Kidney epithelial cell (primary cell): Measurements from ENCODE around the gene ZDHHC11B. TPM values are rescaled to one million over a fixed set of nuclear protein-coding genes. Genes with fewer than 3 reads are reported as not detected.
"Not testable (repeated sequence)": the region's sequence is repeated elsewhere in the genome, so short reads cannot be mapped to it uniquely, and the experiment has no call there.

ENCODE experiments used
- DNase-seq: peaks from one replicate; pipeline ENCODE4 v3.0.0-alpha.2; 2010; ENCODE audit warnings: low read depth
- H3K27me3 ChIP-seq: 2 replicates; pipeline ENCODE4 v1.6.0; 2011; ENCODE audit warnings: low read length; ENCODE audit not compliant: control insufficient read depth, insufficient read depth
- H3K36me3 ChIP-seq: 2 replicates; pipeline ENCODE4 v1.5.1; 2011; ENCODE audit warnings: low read length; ENCODE audit not compliant: control insufficient read depth, insufficient read depth
- H3K4me3 ChIP-seq: 2 replicates; pipeline ENCODE4 v1.5.1; 2011; ENCODE audit warnings: low read depth, mild to moderate bottlenecking, control low read depth, low read length
- CTCF ChIP-seq: IDR thresholded peaks from 2 replicates; pipeline ENCODE4 v1.5.1; 2011; ENCODE audit warnings: mild to moderate bottlenecking, moderate library complexity, low read length, control low read depth, inconsistent platforms; ENCODE audit not compliant: insufficient read depth, poor library complexity, severe bottlenecking
- total RNA-seq: library from RNA; depleted of rRNA; stranded (reverse); fragments of >200 nt; gene quantifications from 2 replicates; pipeline ENCODE4 v1.2.3, GENCODE V29; 2015

The ZDHHC11B gene
- total RNA-seq, 1 donor from 2014 or later: 0.25 TPM

- peaks cover 17% of the 10 kb centered on the region for H3K27me3 ChIP-seq
- not testable (repeated sequence) for DNase-seq, H3K36me3 ChIP-seq, H3K4me3 ChIP-seq
Measured at GRCh38 chr5:787857-788233, 3.3 kb upstream of the ZDHHC11B start.

GRCh38 chr5:787224-787856 lies 2.8 kb upstream of the ZDHHC11B start:
- H3K4me3 ChIP-seq, DNase-seq, H3K36me3 ChIP-seq: not testable (repeated sequence)
- peaks cover 17% of the 10 kb centered on the region for H3K27me3 ChIP-seq

DNA sequence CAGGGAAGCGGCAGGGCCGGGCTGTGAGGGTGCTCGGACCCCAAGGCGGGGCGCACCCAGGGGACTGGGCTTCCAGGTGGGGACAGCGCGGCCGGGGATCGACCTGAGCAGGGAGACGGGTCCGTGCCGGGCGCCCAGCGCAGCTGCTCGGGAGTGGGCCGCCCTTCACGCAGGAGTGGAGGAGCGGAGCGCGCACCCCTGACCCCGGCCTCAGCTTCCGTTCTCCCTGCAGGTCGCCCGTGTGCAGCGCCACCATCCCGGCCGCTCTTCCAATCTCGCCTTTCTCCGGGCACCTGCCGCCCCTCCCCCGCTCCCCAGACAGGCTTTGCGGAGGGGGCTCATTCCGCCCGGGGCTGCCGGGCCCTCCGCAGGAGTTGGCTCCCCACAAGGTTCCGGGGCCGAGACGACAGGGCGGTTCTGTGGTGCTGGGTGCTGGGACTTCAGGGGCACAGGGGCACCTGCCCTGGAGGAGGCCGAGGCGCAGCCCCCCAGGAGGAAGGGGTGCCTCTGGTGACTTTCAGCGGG lies 714 bp upstream of the ZDHHC11B start:
- not testable (repeated sequence) for H3K36me3 ChIP-seq, DNase-seq
- Histone ChIP-seq H3K4me3 (peak overlapping the region; percentile 37), H3K27me3 (peaks cover 17% of the 10 kb centered on the region)

DNA sequence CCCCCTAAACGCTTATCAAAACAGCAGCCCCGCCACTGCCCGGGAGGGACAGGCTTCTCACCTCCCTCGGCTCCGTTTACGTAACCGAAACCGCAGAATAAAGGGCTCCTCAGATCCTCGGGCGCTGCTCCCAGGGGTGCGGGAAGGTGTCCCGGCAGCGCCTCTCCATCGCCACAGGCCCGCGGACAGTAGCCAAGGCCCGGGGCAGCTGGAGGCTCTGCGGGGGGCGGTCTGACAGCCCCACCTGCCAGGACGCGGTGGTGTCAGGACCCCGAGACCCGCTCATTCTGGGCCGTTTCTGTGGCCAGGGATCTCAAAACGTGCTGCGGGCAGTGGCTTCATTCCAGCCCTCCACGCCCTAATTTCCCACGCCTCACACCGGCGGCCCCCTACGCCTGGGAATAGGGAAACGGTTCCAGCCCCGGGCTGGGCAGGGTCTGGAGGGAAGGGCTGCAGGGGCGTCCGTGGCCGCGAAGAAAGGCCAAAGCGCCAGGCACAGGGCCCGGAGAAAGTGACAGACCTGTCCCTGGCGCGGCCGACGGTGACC lies 575 bp downstream of the ZDHHC11B start:
- DNase-seq, H3K36me3 ChIP-seq: not testable (repeated sequence)
- H3K4me3 ChIP-seq: peak overlapping the region; percentile 20
- peaks cover 17% of the 10 kb centered on the region for H3K27me3 ChIP-seq

GRCh38 chr5:783049-783802 lies 1.3 kb downstream of the ZDHHC11B start:
- H3K36me3 ChIP-seq, H3K4me3 ChIP-seq, DNase-seq: not testable (repeated sequence)
- peaks cover 16% of the 10 kb centered on the region for H3K27me3 ChIP-seq

GRCh38 chr5:782356-782755 lies 2.2 kb downstream of the ZDHHC11B start:
- not testable (repeated sequence) for DNase-seq, H3K36me3 ChIP-seq, H3K4me3 ChIP-seq
- H3K27me3 ChIP-seq: peaks cover 17% of the 10 kb centered on the region

DNA sequence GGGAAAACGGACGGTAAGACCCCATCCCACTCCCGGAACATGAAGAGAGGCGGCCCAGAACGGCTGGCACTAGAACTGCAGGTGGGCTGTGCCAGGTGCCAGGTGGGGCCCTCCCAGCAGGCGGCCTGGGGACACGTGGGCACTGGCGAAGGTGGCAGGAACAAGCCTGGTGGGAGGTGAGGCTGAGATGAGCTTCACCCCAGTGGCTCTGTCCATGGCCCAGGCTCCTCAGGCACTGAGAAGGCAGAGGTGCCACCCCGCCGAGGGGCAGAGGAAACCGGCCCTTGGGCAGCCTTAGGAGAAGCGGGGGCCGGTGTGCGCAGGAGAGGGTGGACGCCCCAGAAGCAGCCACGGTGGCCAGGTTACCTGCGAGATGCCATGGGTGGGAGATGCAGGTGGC lies 4.0 kb downstream of the ZDHHC11B start:
- peaks cover 28% of the 10 kb centered on the region for H3K27me3 ChIP-seq
- H3K36me3 ChIP-seq, DNase-seq, H3K4me3 ChIP-seq: not testable (repeated sequence)

DNA sequence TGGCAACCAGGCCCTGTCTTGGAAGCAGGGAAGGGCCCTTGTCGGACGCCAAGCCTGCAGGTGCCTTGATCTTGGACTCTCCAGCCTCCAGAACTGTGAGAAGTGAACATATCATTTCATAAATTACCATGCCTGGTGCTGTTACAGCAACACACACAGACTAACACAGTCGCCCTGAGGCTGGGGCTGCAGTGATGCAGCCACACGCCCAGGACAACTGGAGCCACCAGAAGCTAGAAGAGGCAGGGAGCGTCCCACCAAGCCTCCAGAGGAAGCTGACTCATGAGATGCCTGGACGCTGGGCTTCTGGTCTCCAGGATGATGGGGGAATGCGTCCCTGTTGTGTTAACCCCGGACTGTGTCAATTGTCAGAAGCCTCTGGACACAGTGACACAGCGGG lies 5.6 kb downstream of the ZDHHC11B start:
- peaks cover 19% of the 10 kb centered on the region for H3K27me3 ChIP-seq
- DNase-seq, H3K4me3 ChIP-seq, H3K36me3 ChIP-seq: not testable (repeated sequence)

DNA sequence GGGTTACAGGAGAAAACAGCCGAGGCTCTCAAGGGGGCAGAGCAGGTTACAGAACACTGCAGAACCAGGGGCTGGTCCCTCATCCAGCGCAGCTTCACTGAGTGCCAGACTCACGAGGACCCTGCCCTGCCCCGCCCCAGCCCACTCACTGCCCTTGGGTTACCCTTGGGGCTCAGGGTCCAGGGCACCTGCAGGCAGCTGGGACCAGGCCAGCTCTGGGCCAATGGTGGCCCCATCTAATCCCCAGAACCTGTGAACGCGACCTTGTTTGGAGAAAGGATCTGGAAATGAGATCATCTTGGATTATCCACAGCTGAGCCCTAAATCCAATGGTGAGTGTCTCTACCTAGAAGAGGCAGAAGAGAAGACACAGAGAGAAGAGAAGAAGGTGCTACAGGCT lies 6.1 kb downstream of the ZDHHC11B start:
- H3K4me3 ChIP-seq, H3K36me3 ChIP-seq, DNase-seq: not testable (repeated sequence)
- peaks cover 15% of the 10 kb centered on the region for H3K27me3 ChIP-seq

- Histone ChIP-seq H3K4me3 (no peak overlapping the region), H3K27me3 (peaks cover 12% of the 10 kb centered on the region), H3K36me3 (no peaks in the 10 kb centered on the region)
- TF ChIP-seq CTCF: no peak
- no peak for DNase-seq
Measured at GRCh38 chr5:777756-778161, 6.8 kb downstream of the ZDHHC11B start.
